ENCODE data around the gene NLGN3. TPM values are rescaled to one million over a fixed set of nuclear protein-coding genes. Genes with fewer than 3 reads are reported as not detected.

Gene NLGN3
- total RNA-seq, 1 experiment from 2014 or later: 0.15 TPM

DNA sequence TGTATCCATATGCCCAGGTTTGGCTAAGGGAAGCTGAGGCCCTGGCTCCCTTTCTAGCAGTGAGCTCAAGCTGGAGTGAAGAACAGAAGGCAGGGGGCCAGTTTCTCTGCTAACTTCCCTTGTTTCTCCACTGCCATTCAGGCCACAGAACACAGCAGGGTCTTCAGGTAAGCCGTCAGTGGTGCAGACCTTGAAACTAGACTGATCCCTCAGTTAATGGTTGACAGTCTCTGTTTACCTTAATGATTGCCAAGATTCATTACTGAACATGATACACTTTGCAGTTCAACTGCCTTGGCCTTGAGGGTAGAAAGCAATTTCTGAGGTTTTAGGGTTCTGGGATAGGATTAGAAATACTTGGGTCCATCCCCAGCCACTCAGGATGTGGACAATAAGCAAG, 69.5 kb downstream of the NLGN3 start:
- no peak for DNase-seq (ENCODE audit: low read depth)

DNA sequence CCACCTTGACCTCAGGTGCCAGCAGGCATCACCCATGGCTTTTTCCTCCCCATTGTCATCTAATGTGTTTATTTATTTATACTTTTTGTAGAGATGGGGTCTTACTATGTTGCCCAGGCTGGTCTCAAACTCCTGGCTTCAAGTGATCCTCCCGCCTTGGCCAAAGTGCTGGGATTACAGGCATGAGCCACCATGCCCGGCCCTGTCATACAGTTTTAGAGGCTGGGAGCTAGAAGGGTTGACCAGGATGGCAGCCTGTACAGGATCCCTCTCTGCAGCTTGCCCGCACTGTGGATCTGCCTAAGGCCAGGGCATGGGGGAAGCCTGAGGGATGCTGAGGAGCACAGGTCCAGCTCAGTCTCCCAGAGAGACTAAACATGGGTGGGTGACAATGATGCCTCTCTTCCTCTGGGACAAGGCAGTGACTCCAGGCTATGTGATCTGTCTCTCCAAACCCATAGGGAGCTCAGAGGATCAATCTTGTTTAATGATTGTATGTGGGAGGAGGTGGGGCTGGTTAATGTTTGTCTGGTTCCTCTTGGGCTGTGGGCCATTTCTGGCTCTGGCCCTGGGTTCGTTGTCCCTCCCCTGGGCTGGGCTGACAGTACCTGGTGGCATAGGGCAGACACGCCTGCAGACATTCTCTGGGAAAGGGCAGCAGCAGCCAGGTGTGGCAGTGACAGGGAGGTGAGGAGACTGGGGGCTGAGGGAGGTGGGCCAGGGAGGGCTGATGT, 70.1 kb downstream of the NLGN3 start:
- DNase-seq (ENCODE audit: low read depth): no peak

DNA sequence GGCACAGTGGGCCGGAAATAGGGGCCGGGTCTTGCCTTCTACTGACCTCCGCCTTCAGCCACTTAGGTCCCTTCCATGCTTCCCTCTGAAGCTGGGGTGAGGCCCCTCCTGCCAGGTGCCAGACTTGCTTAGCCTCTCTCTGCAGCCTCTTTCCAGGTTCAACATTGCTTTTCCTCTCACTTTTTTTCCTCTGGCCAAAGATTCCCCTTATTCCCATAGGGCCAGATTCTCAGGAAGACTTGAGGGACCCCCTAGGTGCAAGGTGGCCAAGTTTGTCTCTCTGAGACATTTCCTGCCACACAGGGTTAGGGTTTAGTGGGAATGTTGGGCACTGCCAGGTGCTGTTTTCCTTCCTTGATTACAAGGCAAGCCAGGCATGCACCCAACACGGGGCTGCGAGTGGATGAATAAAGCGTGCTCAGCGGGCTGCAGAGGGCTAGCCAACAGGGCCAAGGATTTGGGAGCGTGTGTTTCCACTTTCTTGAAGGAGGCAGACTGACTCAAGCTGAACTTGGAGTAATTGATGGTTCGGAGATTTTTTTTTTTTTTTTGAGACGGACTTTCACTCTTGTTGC, 70.8 kb downstream of the NLGN3 start:
- no peak for DNase-seq (ENCODE audit: low read depth)

DNA sequence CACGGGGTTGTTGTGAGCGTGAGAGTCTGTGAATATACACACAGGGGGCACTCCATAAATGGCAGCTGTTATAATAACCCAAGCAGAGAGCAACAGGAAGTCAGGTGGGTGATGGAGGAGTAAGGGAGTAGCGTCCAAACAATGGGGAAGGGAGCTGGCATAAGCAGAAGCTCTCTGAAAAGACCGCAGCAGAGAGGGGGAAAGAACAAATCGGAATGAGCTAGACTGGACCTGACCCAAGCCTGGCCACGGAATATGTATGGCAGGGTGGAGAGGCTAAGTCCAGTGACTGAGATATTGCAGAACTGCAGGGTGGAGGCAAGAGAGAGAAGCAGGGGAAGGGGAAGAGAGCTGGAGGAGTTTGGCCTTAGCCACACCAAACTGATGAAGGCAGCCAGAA, 71.8 kb downstream of the NLGN3 start:
- no peak for DNase-seq (ENCODE audit: low read depth)

DNA sequence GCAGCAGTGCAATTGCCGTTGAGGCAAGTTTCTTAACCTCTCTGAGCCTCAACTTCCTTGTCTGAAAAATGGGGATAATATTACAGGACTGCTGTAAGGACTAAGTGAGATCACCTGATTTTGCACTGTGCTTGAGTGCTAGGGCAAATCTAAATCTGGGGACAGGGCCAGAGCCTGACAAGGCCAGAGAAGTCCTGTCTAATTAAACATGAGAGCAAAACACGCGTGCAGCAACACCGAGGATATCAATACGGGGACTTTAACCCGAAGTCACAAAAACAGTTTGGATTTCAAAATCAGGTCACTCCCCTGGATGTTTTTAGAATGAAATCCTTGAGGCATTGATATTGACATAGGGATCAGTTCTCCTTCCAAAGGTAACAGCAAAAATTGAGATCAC, 72.7 kb downstream of the NLGN3 start:
- no peak for DNase-seq (ENCODE audit: low read depth)

Other genes with a start within 250 kb of the NLGN3 start
- gene TEX11, start 236.1 kb upstream of the NLGN3 start, total RNA-seq (2014; rRNA removed; shearing (Covaris generic)): not detected in 2 replicates
- not detected in 2 replicates for gene SLC7A3, start 213.7 kb upstream of the NLGN3 start, total RNA-seq (2014; rRNA removed; shearing (Covaris generic))
- gene SNX12, start 76.5 kb upstream of the NLGN3 start, total RNA-seq (2014; rRNA removed; shearing (Covaris generic)): 93.5 and 100 TPM in 2 replicates
- gene FOXO4, start 49.0 kb upstream of the NLGN3 start, total RNA-seq (2014; rRNA removed; shearing (Covaris generic)): 4.2 and 5.2 TPM in 2 replicates
- not detected in 2 replicates for gene CXorf65, start 38.1 kb upstream of the NLGN3 start, total RNA-seq (2014; rRNA removed; shearing (Covaris generic))
- 2.8 and 5.3 TPM in 2 replicates for gene IL2RG, start 33.3 kb upstream of the NLGN3 start, total RNA-seq (2014; rRNA removed; shearing (Covaris generic))
- 19.6 and 42.5 TPM in 2 replicates for gene MED12, start 26.2 kb upstream of the NLGN3 start, total RNA-seq (2014; rRNA removed; shearing (Covaris generic))
- gene GJB1, start 78.4 kb downstream of the NLGN3 start, total RNA-seq (2014; rRNA removed; shearing (Covaris generic)): not detected in 2 replicates
- 34.0 and 64.0 TPM in 2 replicates for gene ZMYM3, start 109.3 kb downstream of the NLGN3 start, total RNA-seq (2014; rRNA removed; shearing (Covaris generic))
- 628 and 786 TPM in 2 replicates for gene NONO, start 138.8 kb downstream of the NLGN3 start, total RNA-seq (2014; rRNA removed; shearing (Covaris generic))
- 2.2 TPM in 1 of 2 replicates, not detected in the other for gene ITGB1BP2, start 156.9 kb downstream of the NLGN3 start, total RNA-seq (2014; rRNA removed; shearing (Covaris generic))
- gene TAF1, start 221.5 kb downstream of the NLGN3 start, total RNA-seq (2014; rRNA removed; shearing (Covaris generic)): 21.8 and 30.9 TPM in 2 replicates